Measurements from ENCODE around the gene RPS6KA3.
"Not testable (repeated sequence)": the region's sequence is repeated elsewhere in the genome, so short reads cannot be mapped to it uniquely, and the experiment has no call there.

RPS6KA3 gene

DNA sequence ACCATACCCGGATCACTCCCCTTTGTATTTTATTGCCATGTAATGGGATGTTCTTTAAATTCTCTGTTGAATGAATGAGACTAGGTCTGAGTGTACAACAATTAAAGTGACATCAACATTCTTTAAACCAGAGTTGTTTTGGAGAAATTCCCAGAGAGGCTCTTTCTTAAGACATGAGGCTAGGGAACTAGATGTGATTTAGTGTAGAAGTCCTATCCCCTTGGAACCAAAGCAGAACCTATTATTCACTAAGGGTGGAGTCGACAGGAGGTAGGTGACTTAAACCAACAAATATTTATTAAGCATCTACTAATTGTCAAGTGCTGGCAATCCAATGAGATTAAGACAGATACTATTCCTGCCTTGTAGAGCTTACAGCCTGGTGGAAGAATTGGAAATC, 126.7 kb downstream of the RPS6KA3 start:
- DNase-seq, result no peak

DNA sequence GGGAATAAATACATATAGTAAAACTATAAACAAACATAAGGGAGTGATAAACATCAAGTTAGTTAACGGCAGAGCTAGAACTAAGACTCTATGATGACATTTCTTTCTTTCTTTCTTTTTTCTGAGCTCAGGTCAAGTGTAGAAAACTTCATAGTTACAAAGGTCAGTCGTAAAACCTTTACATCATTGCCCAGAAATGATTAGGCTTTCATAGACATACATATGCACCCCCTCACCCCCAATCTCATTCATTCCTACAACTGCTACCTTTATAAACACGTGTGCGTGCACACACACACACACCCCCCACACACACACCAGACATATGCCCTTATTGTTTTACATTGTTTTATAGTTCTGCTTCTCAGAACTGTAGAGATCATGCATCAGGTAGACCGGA, 130.8 kb downstream of the RPS6KA3 start:
- DNase-seq, result no peak

DNA sequence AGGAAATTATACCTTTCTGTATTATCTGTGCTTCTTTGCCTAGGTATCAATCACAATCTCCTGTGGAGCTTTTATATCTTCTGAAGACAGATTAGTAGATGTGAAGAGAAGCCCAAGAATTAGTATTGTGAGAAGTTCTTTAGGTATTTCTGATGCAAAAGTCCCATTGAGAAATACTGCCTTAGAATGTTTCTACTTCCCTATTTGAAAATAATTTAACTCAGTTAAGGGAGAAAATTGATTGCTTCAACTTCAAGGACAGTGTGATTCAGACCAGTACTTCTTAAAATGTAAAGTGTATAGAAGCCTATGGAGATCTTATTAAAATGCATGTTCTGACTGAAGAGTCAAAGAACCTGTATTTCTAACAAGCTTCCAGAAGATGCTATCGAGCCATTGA, 134.0 kb downstream of the RPS6KA3 start:
- DNase-seq, result no peak

- DNase-seq, result no peak
Measured at GRCh38 chrX:20130357-20130756, 136.4 kb downstream of the RPS6KA3 start.

GRCh38 chrX:20129547-20129946, 137.2 kb downstream of the RPS6KA3 start:
- no peak for DNase-seq

DNA sequence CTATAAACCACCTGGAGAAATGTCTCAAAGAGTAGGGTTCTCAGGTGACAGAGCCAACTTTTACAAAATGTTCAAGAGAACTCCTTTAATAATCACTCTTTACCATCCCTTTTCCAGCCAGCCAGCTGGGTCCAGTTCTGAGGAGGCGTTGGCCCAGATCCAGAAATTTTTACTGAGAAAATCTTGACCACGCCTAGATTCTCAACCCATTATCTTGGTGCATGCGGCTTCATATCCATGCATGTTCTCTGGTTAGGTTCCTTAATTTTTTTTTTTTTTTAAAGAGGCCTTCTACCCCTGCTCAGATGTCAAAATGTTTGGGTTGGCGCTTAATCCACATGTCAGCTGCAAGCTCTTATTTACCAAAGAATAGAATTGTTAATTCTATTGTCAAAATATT, 138.0 kb downstream of the RPS6KA3 start:
- DNase-seq, result no peak

DNA sequence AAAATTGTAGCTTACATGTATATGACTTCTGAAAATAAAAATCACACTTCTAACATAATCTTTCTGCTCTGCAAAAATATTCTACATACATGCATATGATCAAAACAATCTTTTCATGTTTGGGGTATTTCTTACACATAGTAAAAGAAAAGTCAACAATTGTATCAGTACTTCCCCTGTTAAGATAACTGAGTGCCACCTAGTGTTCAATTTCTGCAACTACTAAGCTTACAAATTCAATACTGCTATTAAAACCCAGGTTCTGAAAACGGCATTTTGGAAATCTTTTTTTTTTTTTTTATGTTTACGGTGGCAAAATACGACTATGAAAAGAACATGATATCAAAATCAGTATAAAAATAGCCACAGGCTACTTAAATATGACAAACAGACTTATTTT, 139.3 kb downstream of the RPS6KA3 start:
- DNase-seq, result not testable (repeated sequence)

GRCh38 chrX:20126833-20127232, 139.9 kb downstream of the RPS6KA3 start:
- not testable (repeated sequence) for DNase-seq

GRCh38 chrX:20124964-20125363, 141.7 kb downstream of the RPS6KA3 start:
- no peak for DNase-seq

DNA sequence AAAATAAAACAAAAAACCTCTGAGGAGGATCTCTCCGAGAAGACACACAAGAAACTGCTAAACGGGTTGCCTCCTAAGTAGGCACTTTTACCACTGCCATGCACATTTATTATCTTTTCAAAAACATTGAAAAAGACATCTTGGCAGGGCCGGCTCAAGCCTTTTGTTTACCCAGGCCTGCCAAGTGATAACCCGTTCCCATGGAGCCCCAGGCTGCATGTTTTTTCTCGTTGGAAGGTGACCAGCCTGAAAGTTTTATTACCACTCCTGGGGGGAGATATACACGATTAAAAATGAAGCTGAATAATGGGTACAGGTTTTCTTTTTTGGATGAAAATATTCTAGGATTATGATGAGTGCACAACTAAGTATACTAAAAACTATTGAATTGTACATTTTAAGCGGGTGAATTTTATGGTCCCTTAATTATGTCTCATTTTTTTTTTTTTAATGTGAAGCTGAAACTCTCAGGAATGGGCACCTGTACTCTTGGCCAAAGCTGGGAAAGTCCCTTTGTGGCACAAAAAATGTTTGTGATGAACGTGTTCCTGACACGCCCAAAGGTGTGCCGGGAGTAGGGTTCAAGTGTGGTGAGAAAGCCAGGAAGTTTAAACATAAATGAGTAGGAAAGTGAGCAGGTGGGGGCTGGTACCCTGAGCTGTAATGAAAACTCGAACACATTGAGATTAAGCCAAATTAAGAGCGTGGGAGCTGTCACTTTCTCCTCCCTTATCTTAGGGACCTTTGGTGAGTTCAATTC, 148.5 kb downstream of the RPS6KA3 start:
- DNase-seq, result no peak

DNA sequence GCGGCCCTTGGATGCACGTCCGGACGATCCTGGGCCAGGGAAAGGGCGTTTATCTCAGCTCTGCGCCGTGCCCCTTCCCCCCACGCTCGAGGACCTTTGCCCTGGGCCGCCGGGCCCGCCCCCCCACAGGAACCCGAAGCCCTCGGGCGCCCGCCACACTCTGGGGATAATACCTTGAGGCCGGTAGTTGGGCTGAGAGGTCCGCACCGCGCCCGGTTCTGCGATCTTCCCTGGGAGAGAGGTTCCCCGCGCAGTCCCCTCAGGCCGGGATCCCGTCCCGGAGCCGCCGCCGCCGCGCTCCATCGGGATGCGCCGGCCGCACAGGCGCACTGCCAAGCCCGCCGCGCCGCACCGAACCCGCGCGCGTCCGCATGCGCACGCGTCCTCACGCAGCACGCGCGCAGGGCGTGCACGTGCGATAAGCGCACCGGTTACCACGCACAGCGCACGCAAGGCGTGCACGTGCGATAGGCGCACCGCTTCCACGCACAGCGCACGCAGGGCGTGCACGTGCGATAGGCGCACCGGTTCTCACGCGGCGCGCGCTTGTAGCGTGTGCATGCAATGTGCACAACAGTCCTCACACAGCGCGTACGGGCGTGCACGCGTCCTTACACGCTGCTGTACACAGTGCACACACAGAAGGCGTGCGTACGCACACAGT, 150.0 kb downstream of the RPS6KA3 start, which contains the start of gene MAP7D2:
MAP7D2 (minus strand) TSS at position 331 of the 664 bp plus-strand sequence; CDS start at position 303, 28 bp downstream.
- DNase-seq, result no peak

- DNase-seq, result no peak
Measured at GRCh38 chrX:20116087-20116576, 150.6 kb downstream of the RPS6KA3 start.

DNA sequence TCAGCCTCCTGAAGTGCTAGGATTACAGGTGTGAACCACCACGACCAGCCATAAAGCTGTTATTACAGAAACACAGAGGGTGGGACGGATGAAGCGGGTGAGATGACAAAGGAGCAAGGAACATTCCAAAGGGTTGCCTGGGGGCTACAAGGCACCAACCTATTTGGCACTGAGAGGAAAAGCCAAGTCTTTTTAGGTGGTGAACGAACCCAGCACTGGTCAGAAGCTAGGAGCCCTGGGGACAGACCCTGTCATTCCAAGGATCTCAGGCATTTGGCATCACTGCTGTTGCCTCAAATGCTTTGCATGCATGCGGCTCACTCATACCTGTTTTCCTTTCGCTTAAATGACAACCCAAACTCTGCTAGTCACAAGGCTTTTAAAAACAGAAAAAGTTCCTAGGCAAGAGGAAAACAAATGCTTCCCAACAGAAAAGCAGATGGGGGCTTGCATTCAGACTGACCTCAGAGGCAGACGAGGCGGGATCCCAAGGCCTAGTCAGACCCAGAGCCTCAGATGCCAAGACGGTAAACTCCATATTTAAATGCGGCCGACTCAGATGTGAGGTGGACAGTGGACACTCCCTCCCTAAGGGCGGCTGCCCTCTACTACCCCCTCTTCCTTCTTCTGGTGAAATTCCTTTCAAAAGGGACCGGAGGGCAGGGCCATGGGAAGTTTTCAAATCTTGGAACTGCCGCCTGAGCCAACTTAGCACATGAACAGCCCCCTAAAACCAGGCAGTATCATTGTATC, 154.5 kb downstream of the RPS6KA3 start:
- no peak for DNase-seq

GRCh38 chrX:20111271-20111670, 155.4 kb downstream of the RPS6KA3 start:
- no peak for DNase-seq

DNA sequence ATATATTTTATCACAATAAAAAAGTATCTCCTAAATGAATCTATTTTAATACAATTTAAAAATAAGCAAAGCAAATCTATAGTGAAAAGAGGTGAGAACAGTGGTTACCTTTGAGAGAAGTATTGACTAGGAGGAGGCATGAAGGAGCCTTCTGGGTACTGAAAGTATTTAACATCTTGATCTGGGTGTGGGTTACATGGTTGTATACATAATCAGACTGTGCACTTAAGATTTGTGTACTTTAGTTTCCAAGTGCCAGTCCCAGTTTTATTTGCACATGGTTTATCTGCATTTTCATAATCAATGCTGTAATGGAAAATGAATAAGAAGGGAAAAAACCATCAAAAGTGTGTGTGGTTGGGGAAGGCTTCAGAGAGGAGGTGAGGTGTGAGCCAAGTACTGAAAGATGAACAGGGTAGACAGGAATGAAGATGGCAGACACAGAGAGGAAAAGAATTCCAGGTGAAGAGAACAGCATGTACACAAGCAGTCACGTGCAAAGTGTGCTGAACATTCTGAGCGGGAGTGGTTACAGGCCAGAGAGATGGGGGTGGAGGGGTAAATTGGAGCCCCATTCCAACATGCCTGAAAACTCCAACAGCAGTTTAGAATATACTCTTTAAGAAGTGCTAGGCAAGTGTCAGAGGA, 164.7 kb downstream of the RPS6KA3 start:
- no peak for DNase-seq
